ENCODE data around the gene RBM7. TPM values are rescaled to one million over a fixed set of nuclear protein-coding genes. Genes with fewer than 3 reads are reported as not detected.

RBM7 gene
- total and polyA plus RNA-seq, 2 of the 13 experiments (the other 11 are each of a cell fraction or from before 2014, with no cell fraction given): 30.5 to 32.3 TPM

DNA sequence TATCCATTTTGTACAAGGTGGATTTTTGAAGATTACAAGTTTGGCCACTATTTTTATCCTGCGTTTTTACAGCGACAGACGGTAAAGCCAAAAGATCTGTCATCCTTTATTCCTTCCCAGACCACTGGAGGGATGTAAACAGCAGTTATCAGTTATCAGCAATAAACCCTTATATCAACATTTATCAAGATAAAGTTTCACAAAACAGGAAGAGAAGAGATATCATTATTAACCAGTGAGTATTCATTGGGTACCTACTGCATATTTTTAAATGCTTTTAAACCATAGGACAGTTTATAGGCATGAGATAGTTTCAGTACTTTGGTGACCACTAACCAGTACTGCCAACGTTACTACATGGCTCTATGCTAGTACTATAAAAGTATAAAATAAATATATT lies 32.9 kb downstream of the RBM7 start:
- H3K9me3 ChIP-seq (ENCODE audit: low read length): no peaks in the 10 kb centered on the region
- intact Hi-C loops (cut with micrococcal nuclease; ENCODE audit: unreplicated experiment) (no loop called here), in situ Hi-C loops (cut with HindIII; ENCODE audit: extremely low pct_ligation_motif_present, low pct_unique_long_range_greater_than_20kb) (no loop called here)
- no peak overlapping the region for H3K27ac ChIP-seq (ENCODE audit: extremely low read length, insufficient read depth, low read length)
- WGBS (ENCODE audit: low lambda C conversion rate): 65% methylated on average over 4 of the region's 4 CpGs
- no peak for DNase-seq (ENCODE audit: low spot score)
- no peaks in the 10 kb centered on the region for H3K79me2 ChIP-seq (ENCODE audit: insufficient read depth, low read length)
- H3K36me3 ChIP-seq (replicated peaks in 1 of 2; ENCODE audit: control insufficient read depth in 1 of 2, insufficient read depth in 2 of 2, low read length in 2 of 2): no peaks in the 10 kb centered on the region
- ChIA-PET POLR2A (no interaction called here), CTCF (ENCODE audit: low intra/inter-chr PET ratio, low total read pairs) (no interaction called here)
- no peaks in the 10 kb centered on the region for H3K27me3 ChIP-seq (ENCODE audit: control insufficient read depth in 1 of 2, insufficient read depth in 2 of 2, low read length in 2 of 2)
- H2AFZ ChIP-seq (ENCODE audit: low read length): no peak overlapping the region
- no peak overlapping the region for H3K4me3 ChIP-seq (replicated peaks in 1 of 3; ENCODE audit: insufficient read depth in 1 of 3, low read depth in 2 of 3, low read length in 3 of 3)
- no peak overlapping the region for H3K4me2 ChIP-seq (ENCODE audit: low read depth, low read length)
- H3K4me1 ChIP-seq (ENCODE audit: insufficient read depth, low read length): no peaks in the 10 kb centered on the region; the same call in 1 of the 2 replicates
- FAIRE-seq: no peak
- H4K20me1 ChIP-seq (ENCODE audit: insufficient read depth, low read length): no peaks in the 10 kb centered on the region
- no peak for ATAC-seq
- no peak overlapping the region for H3K9ac ChIP-seq (ENCODE audit: insufficient read depth, low read depth, low read length)
- BruUV-seq (replicated peaks): no TSS peak
- TF ChIP-seq ZFY (CRISPR knock-in tag; IDR thresholded peaks at IDR 0.05) (no peak), SRSF1 (optimal IDR thresholded peaks at IDR 0.05; ENCODE audit: low read depth, low read length) (no peak), RFX1 (IDR thresholded peaks at IDR 0.05) (no peak), ZNF468 (CRISPR knock-in tag; IDR thresholded peaks at IDR 0.05) (no peak), KDM5B (CRISPR knock-in tag; IDR thresholded peaks at IDR 0.05; ENCODE audit: borderline replicate concordance) (no peak), ZNF530 (CRISPR knock-in tag; IDR thresholded peaks at IDR 0.05; ENCODE audit: low read depth) (no peak), HDAC2 (CRISPR knock-in tag; IDR thresholded peaks at IDR 0.05) (no peak), CHD2 (IDR thresholded peaks at IDR 0.05; ENCODE audit: low read depth, low read length) (no peak), ZBTB8A (CRISPR knock-in tag; IDR thresholded peaks at IDR 0.05; ENCODE audit: borderline replicate concordance, low read depth) (no peak), ZNF180 (CRISPR knock-in tag; IDR thresholded peaks at IDR 0.05; ENCODE audit: borderline replicate concordance, low read depth) (no peak), JUND (CRISPR knock-in tag; IDR thresholded peaks at IDR 0.05) (no peak), SCMH1 (CRISPR knock-in tag; IDR thresholded peaks at IDR 0.05; ENCODE audit: borderline replicate concordance) (no peak), ZNF207 (IDR thresholded peaks at IDR 0.05; ENCODE audit: borderline replicate concordance) (no peak), ZNF7 (CRISPR knock-in tag; IDR thresholded peaks at IDR 0.05) (no peak), ZNF33B (CRISPR knock-in tag; IDR thresholded peaks at IDR 0.05) (no peak)
- TF ChIP-seq, protein P1, sequence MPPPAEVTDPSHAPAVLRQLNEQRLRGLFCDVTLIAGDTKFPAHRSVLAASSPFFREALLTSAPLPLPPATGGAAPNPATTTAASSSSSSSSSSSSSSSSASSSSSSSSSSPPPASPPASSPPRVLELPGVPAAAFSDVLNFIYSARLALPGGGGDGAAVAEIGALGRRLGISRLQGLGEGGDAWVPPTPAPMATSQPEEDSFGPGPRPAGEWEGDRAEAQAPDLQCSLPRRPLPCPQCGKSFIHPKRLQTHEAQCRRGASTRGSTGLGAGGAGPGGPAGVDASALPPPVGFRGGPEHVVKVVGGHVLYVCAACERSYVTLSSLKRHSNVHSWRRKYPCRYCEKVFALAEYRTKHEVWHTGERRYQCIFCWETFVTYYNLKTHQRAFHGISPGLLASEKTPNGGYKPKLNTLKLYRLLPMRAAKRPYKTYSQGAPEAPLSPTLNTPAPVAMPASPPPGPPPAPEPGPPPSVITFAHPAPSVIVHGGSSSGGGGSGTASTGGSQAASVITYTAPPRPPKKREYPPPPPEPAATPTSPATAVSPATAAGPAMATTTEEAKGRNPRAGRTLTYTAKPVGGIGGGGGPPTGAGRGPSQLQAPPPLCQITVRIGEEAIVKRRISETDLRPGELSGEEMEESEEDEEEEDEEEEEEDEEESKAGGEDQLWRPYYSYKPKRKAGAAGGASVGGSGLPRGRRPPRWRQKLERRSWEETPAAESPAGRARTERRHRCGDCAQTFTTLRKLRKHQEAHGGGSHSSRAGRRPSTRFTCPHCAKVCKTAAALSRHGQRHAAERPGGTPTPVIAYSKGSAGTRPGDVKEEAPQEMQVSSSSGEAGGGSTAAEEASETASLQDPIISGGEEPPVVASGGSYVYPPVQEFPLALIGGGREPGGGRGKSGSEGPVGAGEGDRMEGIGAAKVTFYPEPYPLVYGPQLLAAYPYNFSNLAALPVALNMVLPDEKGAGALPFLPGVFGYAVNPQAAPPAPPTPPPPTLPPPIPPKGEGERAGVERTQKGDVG (CRISPR knock-in tag; IDR thresholded peaks at IDR 0.05; ENCODE audit: borderline replicate concordance): no peak
- TF ChIP-seq, protein P2, sequence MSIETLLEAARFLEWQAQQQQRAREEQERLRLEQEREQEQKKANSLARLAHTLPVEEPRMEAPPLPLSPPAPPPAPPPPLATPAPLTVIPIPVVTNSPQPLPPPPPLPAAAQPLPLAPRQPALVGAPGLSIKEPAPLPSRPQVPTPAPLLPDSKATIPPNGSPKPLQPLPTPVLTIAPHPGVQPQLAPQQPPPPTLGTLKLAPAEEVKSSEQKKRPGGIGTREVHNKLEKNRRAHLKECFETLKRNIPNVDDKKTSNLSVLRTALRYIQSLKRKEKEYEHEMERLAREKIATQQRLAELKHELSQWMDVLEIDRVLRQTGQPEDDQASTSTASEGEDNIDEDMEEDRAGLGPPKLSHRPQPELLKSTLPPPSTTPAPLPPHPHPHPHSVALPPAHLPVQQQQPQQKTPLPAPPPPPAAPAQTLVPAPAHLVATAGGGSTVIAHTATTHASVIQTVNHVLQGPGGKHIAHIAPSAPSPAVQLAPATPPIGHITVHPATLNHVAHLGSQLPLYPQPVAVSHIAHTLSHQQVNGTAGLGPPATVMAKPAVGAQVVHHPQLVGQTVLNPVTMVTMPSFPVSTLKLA (IDR thresholded peaks at IDR 0.05): no peak
- TF ChIP-seq, protein P3, sequence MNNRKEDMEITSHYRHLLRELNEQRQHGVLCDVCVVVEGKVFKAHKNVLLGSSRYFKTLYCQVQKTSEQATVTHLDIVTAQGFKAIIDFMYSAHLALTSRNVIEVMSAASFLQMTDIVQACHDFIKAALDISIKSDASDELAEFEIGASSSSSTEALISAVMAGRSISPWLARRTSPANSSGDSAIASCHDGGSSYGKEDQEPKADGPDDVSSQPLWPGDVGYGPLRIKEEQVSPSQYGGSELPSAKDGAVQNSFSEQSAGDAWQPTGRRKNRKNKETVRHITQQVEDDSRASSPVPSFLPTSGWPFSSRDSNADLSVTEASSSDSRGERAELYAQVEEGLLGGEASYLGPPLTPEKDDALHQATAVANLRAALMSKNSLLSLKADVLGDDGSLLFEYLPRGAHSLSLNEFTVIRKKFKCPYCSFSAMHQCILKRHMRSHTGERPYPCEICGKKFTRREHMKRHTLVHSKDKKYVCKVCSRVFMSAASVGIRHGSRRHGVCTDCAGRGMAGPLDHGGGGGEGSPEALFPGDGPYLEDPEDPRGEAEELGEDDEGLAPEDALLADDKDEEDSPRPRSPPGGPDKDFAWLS (CRISPR knock-in tag; IDR thresholded peaks at IDR 0.05; ENCODE audit: borderline replicate concordance): no peak
- TF ChIP-seq, protein P4, sequence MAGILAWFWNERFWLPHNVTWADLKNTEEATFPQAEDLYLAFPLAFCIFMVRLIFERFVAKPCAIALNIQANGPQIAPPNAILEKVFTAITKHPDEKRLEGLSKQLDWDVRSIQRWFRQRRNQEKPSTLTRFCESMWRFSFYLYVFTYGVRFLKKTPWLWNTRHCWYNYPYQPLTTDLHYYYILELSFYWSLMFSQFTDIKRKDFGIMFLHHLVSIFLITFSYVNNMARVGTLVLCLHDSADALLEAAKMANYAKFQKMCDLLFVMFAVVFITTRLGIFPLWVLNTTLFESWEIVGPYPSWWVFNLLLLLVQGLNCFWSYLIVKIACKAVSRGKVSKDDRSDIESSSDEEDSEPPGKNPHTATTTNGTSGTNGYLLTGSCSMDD (CRISPR knock-in tag; IDR thresholded peaks at IDR 0.05): no peak
